ENCODE measurements around the gene SCAMP4.

- TF ChIP-seq CTCF (IDR thresholded peaks at IDR 0.05), result no peak
- TF ChIP-seq POLR2A (IDR thresholded peaks at IDR 0.05), result no peak
Observed at GRCh38 chr19:1925544-1925943, 20.3 kb downstream of the SCAMP4 start.

Measured in sigmoid colon (tissue), 3 donors.